CD14-positive monocyte (primary cell): Measurements from ENCODE around the gene MPRIP. TPM values are rescaled to one million over a fixed set of nuclear protein-coding genes. Genes with fewer than 3 reads are reported as not detected.

Source experiments
- DNase-seq, 3 donors: peaks; one replicate each; pipeline ENCODE4 v3.0.0-alpha.2; 2011 to 2022
- H2AFZ ChIP-seq: 2 replicates; pipeline ENCODE4 v1.6.0; 2012; ENCODE audit warnings: mild to moderate bottlenecking, low read depth, low read length, inconsistent platforms; ENCODE audit not compliant: insufficient read depth, poor library complexity, severe bottlenecking
- H3K27ac ChIP-seq, 2 donors: 1 replicate in 1 of 2; 2 replicates in 1 of 2; pipeline ENCODE4 v1.5.1; 2012 to 2013; ENCODE audit warnings: low read length in 2 of 2, control low read depth in 1 of 2, inconsistent platforms in 1 of 2, low read depth in 1 of 2, mild to moderate bottlenecking in 1 of 2
- H3K27me3 ChIP-seq, 2 donors: one replicate each; pipeline versions ENCODE4 v1.6.0 to v1.6.1; 2011 to 2013; ENCODE audit warnings: low read length in 2 of 2; ENCODE audit not compliant: control insufficient read depth in 2 of 2, insufficient read depth in 2 of 2
- H3K36me3 ChIP-seq, 2 donors: replicated peaks in 1 of 2; 1 replicate in 1 of 2; 2 replicates in 1 of 2; pipeline versions ENCODE4 v1.5.1 to v1.6.1; 2012 to 2013; ENCODE audit warnings: low read length in 2 of 2, control low read depth in 1 of 2, inconsistent platforms in 1 of 2, mild to moderate bottlenecking in 1 of 2; ENCODE audit not compliant: insufficient read depth in 2 of 2, control insufficient read depth in 1 of 2
- H3K4me1 ChIP-seq, 2 donors: 1 replicate in 1 of 2; 2 replicates in 1 of 2; pipeline versions ENCODE4 v1.5.1 to v1.6.1; 2012 to 2013; ENCODE audit warnings: low read length in 2 of 2, control low read depth in 1 of 2, inconsistent platforms in 1 of 2, mild to moderate bottlenecking in 1 of 2, moderate library complexity in 1 of 2; ENCODE audit not compliant: insufficient read depth in 2 of 2, control insufficient read depth in 1 of 2
- H3K4me2 ChIP-seq: replicated peaks from 2 replicates; pipeline ENCODE3; 2012; ENCODE audit warnings: low read length, moderate library complexity, mild to moderate bottlenecking; ENCODE audit not compliant: poor library complexity, severe bottlenecking; ENCODE audit errors: extremely low read depth
- H3K4me3 ChIP-seq, 3 experiments: fragments of 200-600 bp in 1 of 3; sonication (generic) in 1 of 3; replicated peaks in 1 of 3; 1 replicate in 2 of 3; 2 replicates in 1 of 3; pipeline ENCODE4 v1.5.1; 2011 to 2013; ENCODE audit warnings: low read length in 3 of 3, mild to moderate bottlenecking in 3 of 3, control low read depth in 2 of 3, low read depth in 2 of 3, inconsistent platforms in 1 of 3, moderate library complexity in 1 of 3
- H3K79me2 ChIP-seq: 2 replicates; pipeline ENCODE4 v1.6.0; 2012; ENCODE audit warnings: mild to moderate bottlenecking, control low read depth, inconsistent platforms, low read length, moderate library complexity; ENCODE audit not compliant: insufficient read depth
- H3K9ac ChIP-seq: 2 replicates; pipeline ENCODE4 v1.6.0; 2017; ENCODE audit warnings: low read length, mild to moderate bottlenecking; ENCODE audit not compliant: insufficient read depth, poor library complexity, severe bottlenecking
- H3K9me3 ChIP-seq, 2 donors: replicated peaks in 1 of 2; 1 replicate in 1 of 2; 2 replicates in 1 of 2; pipeline versions ENCODE4 v1.5.1 to v1.6.1; 2012 to 2013; ENCODE audit warnings: low read length in 2 of 2, control low read depth in 1 of 2; ENCODE audit not compliant: control insufficient read depth in 1 of 2, insufficient read depth in 1 of 2
- H4K20me1 ChIP-seq: 2 replicates; pipeline ENCODE4 v1.6.0; 2012; ENCODE audit warnings: mild to moderate bottlenecking, low read length, control low read depth, moderate library complexity; ENCODE audit not compliant: insufficient read depth
- H3K27ac Mint-ChIP-seq, 7 donors: one replicate each; pipeline ENCODE4 v1.8.0; 2020; ENCODE audit warnings: mild to moderate bottlenecking in 7 of 7, mixed read lengths in 7 of 7, moderate library complexity in 6 of 7, inconsistent platforms in 2 of 7
- H3K27me3 Mint-ChIP-seq, 3 donors: one replicate each; pipeline ENCODE4 v1.8.0; 2021 to 2022; ENCODE audit warnings: low read depth in 3 of 3, mild to moderate bottlenecking in 3 of 3, mixed read lengths in 3 of 3, moderate library complexity in 3 of 3, inconsistent platforms in 1 of 3
- H3K36me3 Mint-ChIP-seq, 2 donors: one replicate each; pipeline ENCODE4 v1.8.0; 2020; ENCODE audit warnings: mixed read lengths in 2 of 2, inconsistent platforms in 1 of 2, mild to moderate bottlenecking in 1 of 2
- H3K4me1 Mint-ChIP-seq: one replicate; pipeline ENCODE4 v1.8.0; 2020; ENCODE audit warnings: mild to moderate bottlenecking, mixed read lengths
- H3K4me3 Mint-ChIP-seq, 2 donors: one replicate each; pipeline ENCODE4 v1.8.0; 2020; ENCODE audit warnings: mild to moderate bottlenecking in 2 of 2, mixed read lengths in 2 of 2, moderate library complexity in 1 of 2
- H3K9me3 Mint-ChIP-seq, 7 donors: one replicate each; pipeline ENCODE4 v1.8.0; 2020 to 2022; ENCODE audit warnings: mixed read lengths in 7 of 7, mild to moderate bottlenecking in 6 of 7, moderate library complexity in 6 of 7, inconsistent platforms in 2 of 7
- CTCF ChIP-seq: fragments of 200-600 bp; IDR thresholded peaks from one replicate; pipeline ENCODE4 v1.8.0; 2022; ENCODE audit warnings: antibody characterized with exemption, mild to moderate bottlenecking
- WGBS: methylation state at CpG from one replicate; pipeline ENCODE4 v1.1.5; 2013; ENCODE audit warnings: missing lambda C conversion rate; ENCODE audit not compliant: insufficient coverage; 5-methylcytosine and 5-hydroxymethylcytosine counted together
- intact Hi-C, 2 donors: fragments of 100-400 bp; cut with micrococcal nuclease; formaldehyde crosslinking; loops; one replicate each; pipeline versions ENCODE4 v1.15.0 to v1.15.1; 2023
- polyA plus RNA-seq, 3 donors: library from polyadenylated mRNA; depleted of rRNA in 1 of 3; unstranded in 2 of 3; stranded (reverse) in 1 of 3; fragments of 300-500 nt in 2 of 3; fragments of >200 nt in 1 of 3; fragmentation: Illumina TruSeq in 2 of 3; gene quantifications; 1 replicate in 2 of 3; 2 replicates in 1 of 3; pipeline ENCODE4 v1.2.3, GENCODE V29; 2012 to 2021

MPRIP gene
- polyA plus RNA-seq, 3 donors = 2.0 to 48.7 (median 2.5) TPM

GRCh38 chr17:17159571-17159970 lies 117.3 kb downstream of the MPRIP start:
- H3K4me3 ChIP-seq = no peak overlapping the region
- peaks cover 79 to 100% of the 10 kb centered on the region in 2 donors for H3K36me3 ChIP-seq
- Mint-ChIP-seq H3K4me3 (no peak overlapping the region), H3K27me3 (peaks cover 0 to 3% (median 3%) of the 10 kb centered on the region in 3 donors), H3K36me3 (peaks cover 84 to 97% of the 10 kb centered on the region in 2 donors), H3K4me1 (no peaks in the 10 kb centered on the region), H3K27ac (no peak overlapping the region), H3K9me3 (no peaks in the 10 kb centered on the region)
- TF ChIP-seq CTCF = no peak
- no peaks in the 10 kb centered on the region for H4K20me1 ChIP-seq
- no peaks in the 10 kb centered on the region for H3K4me1 ChIP-seq
- no peaks in the 10 kb centered on the region for H3K27me3 ChIP-seq
- no peak overlapping the region for H3K27ac ChIP-seq
- WGBS = 100% methylated on average over 1 of the region's 4 CpGs
- H3K4me2 ChIP-seq = no peak overlapping the region
- intact Hi-C loops = no loop called here
- no peaks in the 10 kb centered on the region for H3K9me3 ChIP-seq
- no peak overlapping the region for H3K9ac ChIP-seq
- H3K79me2 ChIP-seq = no peaks in the 10 kb centered on the region
- H2AFZ ChIP-seq = no peak overlapping the region
- DNase-seq = no peak

- intact Hi-C loops = no loop called here
- Histone ChIP-seq H3K79me2 (no peaks in the 10 kb centered on the region), H3K9ac (no peak overlapping the region), H3K36me3 (peaks cover 79 to 100% of the 10 kb centered on the region in 2 donors), H3K4me1 (no peaks in the 10 kb centered on the region), H3K27ac (no peak overlapping the region), H2AFZ (no peak overlapping the region), H4K20me1 (no peaks in the 10 kb centered on the region), H3K4me2 (no peak overlapping the region), H3K9me3 (no peaks in the 10 kb centered on the region), H3K4me3 (no peak overlapping the region), H3K27me3 (no peaks in the 10 kb centered on the region)
- DNase-seq = no peak
- Mint-ChIP-seq H3K4me1 (no peaks in the 10 kb centered on the region), H3K4me3 (no peak overlapping the region), H3K9me3 (no peaks in the 10 kb centered on the region), H3K36me3 (peaks cover 86 to 97% of the 10 kb centered on the region in 2 donors), H3K27me3 (peaks cover 0 to 3% (median 2%) of the 10 kb centered on the region in 3 donors), H3K27ac (peak overlapping the region in 1 of 7 donors; percentile 41)
- 100% methylated on average over 6 of the region's 6 CpGs for WGBS
- TF ChIP-seq CTCF = no peak
These were observed 118.9 kb downstream of the MPRIP start for GRCh38 chr17:17161121-17161520.
